ENCODE data around the gene RUNX1.

DNA sequence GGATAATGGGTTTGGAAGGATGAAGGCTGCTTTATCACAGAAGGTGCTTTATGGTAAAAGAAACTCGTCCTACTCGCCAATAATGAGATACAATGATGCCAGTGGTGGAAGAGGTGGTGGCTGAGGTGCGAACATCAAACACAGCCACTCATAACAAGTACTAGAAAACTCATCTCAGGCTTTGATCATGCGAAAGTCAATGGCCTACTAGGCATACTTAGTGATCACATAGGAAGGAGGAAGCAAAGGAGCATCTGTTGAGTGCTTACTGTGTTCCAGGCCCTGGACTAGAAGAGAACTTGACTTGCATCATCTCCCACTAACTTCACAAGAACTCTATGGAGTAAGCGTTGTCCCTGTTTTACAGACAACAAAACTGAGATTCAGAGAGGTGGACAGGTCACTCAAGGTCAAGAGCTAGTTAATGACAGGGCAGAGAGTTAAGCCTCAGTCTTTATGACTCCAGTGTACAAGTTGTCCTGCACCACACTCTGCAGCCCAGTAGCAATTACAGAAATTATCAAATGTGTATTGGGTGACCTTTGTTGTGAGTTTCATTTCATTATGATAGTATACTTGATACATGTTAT is 33.6 kb downstream of the RUNX1 start:
- TF ChIP-seq POLR2A (IDR thresholded peaks at IDR 0.05) (no peak), EP300 (IDR thresholded peaks at IDR 0.05) (no peak), POLR2AphosphoS5 (IDR thresholded peaks at IDR 0.05) (no peak)
- TF ChIP-seq, protein P1, sequence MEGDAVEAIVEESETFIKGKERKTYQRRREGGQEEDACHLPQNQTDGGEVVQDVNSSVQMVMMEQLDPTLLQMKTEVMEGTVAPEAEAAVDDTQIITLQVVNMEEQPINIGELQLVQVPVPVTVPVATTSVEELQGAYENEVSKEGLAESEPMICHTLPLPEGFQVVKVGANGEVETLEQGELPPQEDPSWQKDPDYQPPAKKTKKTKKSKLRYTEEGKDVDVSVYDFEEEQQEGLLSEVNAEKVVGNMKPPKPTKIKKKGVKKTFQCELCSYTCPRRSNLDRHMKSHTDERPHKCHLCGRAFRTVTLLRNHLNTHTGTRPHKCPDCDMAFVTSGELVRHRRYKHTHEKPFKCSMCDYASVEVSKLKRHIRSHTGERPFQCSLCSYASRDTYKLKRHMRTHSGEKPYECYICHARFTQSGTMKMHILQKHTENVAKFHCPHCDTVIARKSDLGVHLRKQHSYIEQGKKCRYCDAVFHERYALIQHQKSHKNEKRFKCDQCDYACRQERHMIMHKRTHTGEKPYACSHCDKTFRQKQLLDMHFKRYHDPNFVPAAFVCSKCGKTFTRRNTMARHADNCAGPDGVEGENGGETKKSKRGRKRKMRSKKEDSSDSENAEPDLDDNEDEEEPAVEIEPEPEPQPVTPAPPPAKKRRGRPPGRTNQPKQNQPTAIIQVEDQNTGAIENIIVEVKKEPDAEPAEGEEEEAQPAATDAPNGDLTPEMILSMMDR (IDR thresholded peaks at IDR 0.05): no peak
